PC-3 (cell line): ENCODE measurements around the gene AGO4. TPM values are rescaled to one million over a fixed set of nuclear protein-coding genes. Genes with fewer than 3 reads are reported as not detected.

Experiments used
- ATAC-seq: fragments of 200-7000 bp; cut with Tn5 transposase; 2 replicates; pipeline ENCODE4 v1.9.1; 2020; ENCODE audit warnings: mild to moderate bottlenecking, moderate library complexity
- BruUV-seq: library from RNA; stranded (reverse); fragments of 400-500 nt; replicated peaks from 2 replicates; lab custom pipeline; 2021; lab: Mats Ljungman, UMichigan
- CTCF ChIA-PET: fragments of 300-600 bp; sonication (Branson Sonifier 250); formaldehyde crosslinking; loops from one replicate; lab custom pipeline; 2022; ENCODE audit warnings: antibody characterized with exemption; lab: Charles Lee
- POLR2A ChIA-PET: fragments of 300-600 bp; sonication (Branson Sonifier 250); formaldehyde crosslinking; loops from one replicate; lab custom pipeline; 2022; ENCODE audit warnings: antibody characterized with exemption; ENCODE audit not compliant: unreplicated experiment; lab: Charles Lee
- DNase-seq: peaks from one replicate; pipeline ENCODE4 v3.0.0-alpha.2; 2015
- H2AFZ ChIP-seq: fragments of 300-600 bp; sonication (generic); 2 replicates; pipeline ENCODE4 v1.6.0; 2016; ENCODE audit warnings: antibody characterized with exemption, low read length
- H3F3A ChIP-seq: fragments of 300-600 bp; sonication (generic); one replicate; pipeline ENCODE4 v1.6.0; 2017; ENCODE audit warnings: antibody characterized with exemption, low read length, control low read depth, mild to moderate bottlenecking; ENCODE audit not compliant: unreplicated experiment
- H3K27ac ChIP-seq: fragments of 300-600 bp; sonication (generic); 2 replicates; pipeline ENCODE4 v1.5.1; 2016; ENCODE audit warnings: mild to moderate bottlenecking, low read length
- H3K27me3 ChIP-seq: fragments of 300-600 bp; sonication (generic); 2 replicates; pipeline ENCODE4 v1.6.1; 2016; ENCODE audit warnings: low read length, mixed read lengths
- H3K36me3 ChIP-seq: fragments of 300-600 bp; sonication (generic); 2 replicates; pipeline ENCODE4 v1.6.1; 2016; ENCODE audit warnings: low read depth, mixed run types, low read length, mixed read lengths
- H3K4me1 ChIP-seq: fragments of 300-600 bp; sonication (generic); 2 replicates; pipeline ENCODE4 v1.5.1; 2016; ENCODE audit warnings: low read length; ENCODE audit not compliant: insufficient read depth
- H3K4me2 ChIP-seq: fragments of 300-600 bp; sonication (generic); 2 replicates; pipeline ENCODE4 v1.6.0; 2016; ENCODE audit warnings: low read length
- H3K4me3 ChIP-seq: fragments of 300-600 bp; sonication (generic); 2 replicates; pipeline ENCODE4 v1.5.1; 2016; ENCODE audit warnings: mild to moderate bottlenecking, low read length, mixed read lengths
- H3K79me2 ChIP-seq: fragments of 300-600 bp; sonication (generic); 2 replicates; pipeline ENCODE4 v1.6.1; 2017; ENCODE audit warnings: low read length, mixed read lengths
- H3K9ac ChIP-seq: fragments of 300-600 bp; sonication (generic); 2 replicates; pipeline ENCODE4 v1.6.0; 2016; ENCODE audit warnings: mild to moderate bottlenecking, low read length
- H3K9me2 ChIP-seq: fragments of 300-600 bp; sonication (generic); replicated peaks from 2 replicates; pipeline ENCODE4 v1.6.1; 2016; ENCODE audit warnings: mixed run types, low read length, mixed read lengths
- H3K9me3 ChIP-seq: fragments of 300-600 bp; sonication (generic); 2 replicates; pipeline ENCODE4 v1.6.1; 2016; ENCODE audit warnings: low read length, mixed read lengths
- H4K20me1 ChIP-seq: fragments of 300-600 bp; sonication (generic); 2 replicates; pipeline ENCODE4 v1.6.1; 2016; ENCODE audit warnings: low read length, mixed read lengths
- EZH2 ChIP-seq: fragments of 300-600 bp; sonication (generic); IDR thresholded peaks from one replicate; pipeline ENCODE4 v1.6.1; 2017; ENCODE audit warnings: antibody characterized with exemption, mild to moderate bottlenecking, low read length; ENCODE audit not compliant: unreplicated experiment
- EZH2phosphoT487 ChIP-seq: fragments of 300-600 bp; sonication (generic); IDR thresholded peaks from 2 replicates; pipeline ENCODE4 v1.6.1; 2018; ENCODE audit warnings: mild to moderate bottlenecking, antibody characterized with exemption, low read length, borderline replicate concordance
- intact Hi-C: fragments of 100-400 bp; cut with micrococcal nuclease; formaldehyde crosslinking; loops from 2 replicates; pipeline ENCODE4 v1.9.0; 2023
- total RNA-seq: library from RNA; depleted of rRNA; stranded (reverse); fragments of >200 nt; gene quantifications from 2 replicates; pipeline ENCODE4 v1.2.3, GENCODE V29; 2014
- TF ChIP-seq, protein P1 (sequence below): fragments of 300-600 bp; sonication (generic); conservative IDR thresholded peaks from 2 replicates; pipeline ENCODE4 v1.5.1; 2017; ENCODE audit warnings: antibody characterized with exemption, low read depth, mild to moderate bottlenecking, low read length

Gene AGO4
- total RNA-seq, 1 experiment from 2014 or later = 5.9 TPM

DNA sequence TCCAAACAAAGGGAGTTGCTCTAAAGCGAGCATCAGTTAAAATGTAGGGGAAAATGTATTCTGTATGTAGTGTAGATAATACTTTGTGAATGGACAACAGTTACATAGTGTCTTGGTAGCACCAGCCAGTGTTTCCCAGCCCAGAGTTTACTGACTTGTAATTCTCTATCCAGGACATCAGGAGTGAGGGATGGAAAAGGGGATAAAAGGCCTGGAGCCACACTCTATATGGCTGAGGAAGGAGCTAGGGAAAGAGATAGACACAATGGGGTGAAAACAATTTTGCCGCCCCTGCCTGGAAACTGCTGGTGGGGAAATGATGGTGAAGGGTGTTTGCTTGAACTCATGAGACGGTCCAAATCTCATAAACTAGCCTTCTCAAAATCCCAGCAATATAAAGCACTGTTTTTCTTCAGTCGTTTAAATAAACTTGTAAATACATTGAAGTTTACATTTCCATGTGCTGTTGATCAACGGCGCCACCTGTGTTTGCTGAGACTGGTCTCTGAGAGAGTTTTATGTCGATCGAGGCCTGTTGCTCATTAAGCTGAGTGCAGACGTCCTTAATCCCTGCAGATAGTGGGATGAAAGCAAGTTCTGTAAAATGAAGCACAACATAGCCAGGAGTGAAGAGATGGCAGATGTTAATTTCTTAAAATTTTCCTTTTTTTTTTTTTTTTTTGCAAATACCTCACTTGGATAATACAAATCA is 47.3 kb downstream of the AGO4 start:
- Histone ChIP-seq H3K79me2 (no peaks in the 10 kb centered on the region), H3F3A (no peaks in the 10 kb centered on the region), H3K4me2 (no peak overlapping the region), H3K9me2 (no peaks in the 10 kb centered on the region), H2AFZ (no peak overlapping the region), H3K4me3 (no peak overlapping the region), H3K4me1 (no peaks in the 10 kb centered on the region), H3K9me3 (no peaks in the 10 kb centered on the region), H3K36me3 (no peaks in the 10 kb centered on the region), H3K27me3 (no peaks in the 10 kb centered on the region), H3K27ac (no peak overlapping the region), H4K20me1 (no peaks in the 10 kb centered on the region), H3K9ac (no peak overlapping the region)
- ATAC-seq (no peak), DNase-seq (no peak)
- no TSS peak for BruUV-seq
- intact Hi-C loops = loop anchor here (5.0 kb wide), 1 partner anchor 232 kb away; the partner anchor contains the start of gene ADPRS
- TF ChIP-seq EZH2phosphoT487 = no peak
- TF ChIP-seq, protein P1, sequence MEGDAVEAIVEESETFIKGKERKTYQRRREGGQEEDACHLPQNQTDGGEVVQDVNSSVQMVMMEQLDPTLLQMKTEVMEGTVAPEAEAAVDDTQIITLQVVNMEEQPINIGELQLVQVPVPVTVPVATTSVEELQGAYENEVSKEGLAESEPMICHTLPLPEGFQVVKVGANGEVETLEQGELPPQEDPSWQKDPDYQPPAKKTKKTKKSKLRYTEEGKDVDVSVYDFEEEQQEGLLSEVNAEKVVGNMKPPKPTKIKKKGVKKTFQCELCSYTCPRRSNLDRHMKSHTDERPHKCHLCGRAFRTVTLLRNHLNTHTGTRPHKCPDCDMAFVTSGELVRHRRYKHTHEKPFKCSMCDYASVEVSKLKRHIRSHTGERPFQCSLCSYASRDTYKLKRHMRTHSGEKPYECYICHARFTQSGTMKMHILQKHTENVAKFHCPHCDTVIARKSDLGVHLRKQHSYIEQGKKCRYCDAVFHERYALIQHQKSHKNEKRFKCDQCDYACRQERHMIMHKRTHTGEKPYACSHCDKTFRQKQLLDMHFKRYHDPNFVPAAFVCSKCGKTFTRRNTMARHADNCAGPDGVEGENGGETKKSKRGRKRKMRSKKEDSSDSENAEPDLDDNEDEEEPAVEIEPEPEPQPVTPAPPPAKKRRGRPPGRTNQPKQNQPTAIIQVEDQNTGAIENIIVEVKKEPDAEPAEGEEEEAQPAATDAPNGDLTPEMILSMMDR = 0 out of 2 replicates have a peak, but pooled peaks have one; percentile 40
- ChIA-PET CTCF (interaction anchor here (0.7 kb wide), 1 partner anchor 22 kb away, joined by 3 read pairs; no protein-coding TSS in a partner anchor), POLR2A (no interaction called here)

DNA sequence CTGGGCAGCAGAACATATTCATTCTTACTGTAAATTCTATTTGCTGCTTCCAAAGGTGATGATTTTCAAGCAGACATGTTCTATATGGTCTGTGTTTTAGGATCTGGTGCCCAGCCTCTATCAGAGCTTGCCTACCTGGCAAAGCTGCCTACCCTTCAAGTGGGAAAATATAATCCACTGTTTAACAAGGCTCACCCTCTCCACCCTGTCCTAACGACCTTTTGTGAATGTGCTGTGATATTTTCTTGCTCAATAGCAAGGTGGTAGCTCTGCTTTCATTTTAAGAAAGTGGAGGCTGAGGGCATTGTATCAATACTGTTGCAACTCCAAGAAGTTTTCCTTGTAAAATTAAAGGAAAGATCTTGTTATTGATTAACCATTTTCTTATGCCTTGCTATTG is 49.1 kb downstream of the AGO4 start:
- TF ChIP-seq EZH2 (no peak), EZH2phosphoT487 (no peak)
- TF ChIP-seq, protein P1 = no peak
- Histone ChIP-seq H2AFZ (no peak overlapping the region), H3K36me3 (no peaks in the 10 kb centered on the region), H3K9ac (no peak overlapping the region), H3K27me3 (no peaks in the 10 kb centered on the region), H3K4me1 (no peaks in the 10 kb centered on the region), H3K27ac (no peak overlapping the region), H3K4me2 (no peak overlapping the region), H3K9me2 (no peaks in the 10 kb centered on the region), H3K4me3 (no peak overlapping the region), H3F3A (no peaks in the 10 kb centered on the region), H3K79me2 (no peaks in the 10 kb centered on the region), H4K20me1 (no peaks in the 10 kb centered on the region), H3K9me3 (no peaks in the 10 kb centered on the region)
- ATAC-seq (no peak), DNase-seq (no peak)
- ChIA-PET CTCF (no interaction called here), POLR2A (no interaction called here)
- no TSS peak for BruUV-seq
- intact Hi-C loops = loop anchor here (5.0 kb wide), 1 partner anchor 230 kb away; the partner anchor contains the start of gene ADPRS

DNA sequence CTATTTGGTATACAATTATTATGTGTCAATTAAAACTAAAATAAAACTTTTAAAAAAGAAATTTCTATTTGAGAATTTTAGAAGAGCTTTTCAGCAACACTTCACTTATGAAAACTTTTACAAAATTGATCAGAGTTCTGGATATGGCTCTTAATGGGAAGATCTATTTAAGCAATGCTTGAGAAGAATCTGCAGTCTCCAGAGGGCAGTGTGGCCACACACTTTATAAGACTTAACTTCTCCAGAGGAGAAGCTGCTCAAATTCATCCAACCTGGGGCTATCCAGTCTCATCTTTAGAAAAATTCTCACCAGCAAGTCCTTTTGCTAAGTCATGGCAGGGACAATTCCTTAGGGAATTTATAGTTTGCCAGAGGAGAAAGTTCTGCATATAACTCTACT is 50.0 kb downstream of the AGO4 start:
- no peak overlapping the region for H3K27ac ChIP-seq
- CTCF ChIA-PET = interaction anchor here (0.6 kb wide), 1 partner anchor 55 kb away, joined by 3 read pairs; no protein-coding TSS in a partner anchor
- H4K20me1 ChIP-seq = no peaks in the 10 kb centered on the region
- POLR2A ChIA-PET = no interaction called here
- DNase-seq (peak; percentile 45), ATAC-seq (peak; percentile 55)
- H3F3A ChIP-seq = no peaks in the 10 kb centered on the region
- no peaks in the 10 kb centered on the region for H3K27me3 ChIP-seq
- H3K9me2 ChIP-seq = no peaks in the 10 kb centered on the region
- no peaks in the 10 kb centered on the region for H3K79me2 ChIP-seq
- H2AFZ ChIP-seq = no peak overlapping the region
- TF ChIP-seq EZH2 = no peak
- TF ChIP-seq, protein P1 = peak; percentile 58
- H3K36me3 ChIP-seq = no peaks in the 10 kb centered on the region
- no TSS peak for BruUV-seq
- no peak overlapping the region for H3K4me2 ChIP-seq
- intact Hi-C loops = loop anchor here (5.0 kb wide), 1 partner anchor 229 kb away; the partner anchor contains the start of gene ADPRS
- no peaks in the 10 kb centered on the region for H3K4me1 ChIP-seq
- no peak overlapping the region for H3K9ac ChIP-seq
- no peak overlapping the region for H3K4me3 ChIP-seq
- no peaks in the 10 kb centered on the region for H3K9me3 ChIP-seq
